ENCODE results near the gene CHMP2A.
"Not testable (repeated sequence)": the region's sequence is repeated elsewhere in the genome, so short reads cannot be mapped to it uniquely, and the experiment has no call there.

The CHMP2A gene

DNA sequence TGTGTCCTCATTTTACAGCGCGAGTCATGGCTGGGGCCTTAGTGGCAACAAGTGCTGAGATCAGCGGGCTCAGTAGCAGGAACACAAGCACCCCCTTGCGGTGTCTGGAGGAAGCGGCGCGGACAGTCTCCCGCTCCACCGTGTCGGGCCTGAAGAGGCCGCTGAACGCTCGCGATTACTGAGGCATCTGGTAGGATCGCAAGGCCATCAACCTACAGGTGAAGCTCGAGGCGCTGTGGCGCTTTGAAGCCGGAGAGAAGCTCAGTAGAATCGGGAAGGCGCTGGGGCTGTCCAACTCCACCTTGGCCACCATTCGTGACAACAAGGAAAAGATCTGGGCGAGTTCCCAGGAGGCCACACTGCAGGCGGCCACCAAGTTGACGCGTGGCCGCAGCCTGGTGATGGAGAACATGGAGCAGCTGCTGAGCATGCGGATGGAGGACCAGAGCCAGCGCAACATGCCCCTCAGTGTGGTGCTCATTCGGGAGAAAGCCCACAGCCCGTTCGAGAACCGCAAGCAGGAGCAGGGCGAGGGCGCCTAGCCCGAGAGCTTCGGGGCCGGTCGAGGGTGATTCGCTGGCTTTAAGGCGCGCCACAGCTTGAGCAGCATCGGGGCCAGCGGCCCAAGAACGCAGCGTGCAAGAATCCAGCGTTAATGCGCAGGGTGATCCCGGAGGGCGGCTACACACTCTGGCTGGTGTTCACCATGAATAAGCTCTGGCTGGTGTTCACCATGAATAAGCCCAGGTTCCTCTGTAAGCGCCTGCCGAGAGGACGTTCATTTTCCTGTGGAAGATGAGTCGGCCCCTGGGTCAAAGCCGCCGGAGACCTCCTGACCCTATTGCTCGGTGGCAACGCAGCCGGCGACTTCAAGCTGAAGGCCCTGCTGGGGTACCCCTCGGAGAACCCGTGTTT is 26.6 kb upstream of the CHMP2A start:
- peak; percentile 39 for TF ChIP-seq CTCF (IDR thresholded peaks at IDR 0.05; ENCODE audit: control insufficient read depth, extremely low read depth, insufficient read depth)
- no peak overlapping the region for H3K4me3 ChIP-seq (ENCODE audit: low read depth, low read length)
- DNase-seq (ENCODE audit: low read depth), result no peak

DNA sequence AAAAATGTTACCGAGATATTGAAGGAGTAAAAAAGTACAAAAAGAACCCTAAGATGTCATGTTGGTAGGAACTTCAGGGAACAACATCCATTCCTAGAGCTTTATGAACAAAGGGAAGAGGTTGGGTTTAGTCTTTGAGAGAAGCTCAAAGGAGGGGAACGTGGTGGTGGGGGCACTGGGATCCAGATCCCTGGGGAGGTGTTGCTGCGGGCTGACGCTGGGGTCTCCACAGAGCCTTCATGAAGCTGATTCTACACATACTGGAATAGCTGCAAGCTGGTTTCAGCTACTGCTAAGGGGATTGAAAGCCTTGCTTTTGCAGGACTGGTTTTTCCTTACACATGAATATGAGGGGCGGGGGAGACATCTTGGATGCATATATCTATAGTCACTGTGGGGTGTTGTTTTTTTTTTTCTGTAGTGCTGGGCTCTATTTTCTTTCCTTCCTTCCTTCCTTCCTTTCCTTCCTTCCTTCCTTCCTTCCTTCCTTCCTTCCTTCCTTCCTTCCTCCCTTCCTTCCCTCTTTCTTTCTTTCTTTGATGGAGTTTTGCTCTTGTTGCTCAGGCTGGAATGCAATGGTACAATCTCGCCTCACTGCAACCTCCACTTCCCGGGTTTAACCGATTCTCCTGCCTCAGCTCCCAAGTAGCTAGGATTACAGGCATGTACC is 24.7 kb upstream of the CHMP2A start:
- no peak for TF ChIP-seq CTCF (IDR thresholded peaks at IDR 0.05; ENCODE audit: control insufficient read depth, extremely low read depth, insufficient read depth)
- H3K4me3 ChIP-seq (ENCODE audit: low read depth, low read length), result no peak overlapping the region
- no peak for DNase-seq (ENCODE audit: low read depth)

- TF ChIP-seq CTCF (IDR thresholded peaks at IDR 0.05; ENCODE audit: control insufficient read depth, extremely low read depth, insufficient read depth), result no peak
- DNase-seq (ENCODE audit: low read depth), result no peak
- no peak overlapping the region for H3K4me3 ChIP-seq (ENCODE audit: low read depth, low read length)
Observed at GRCh38 chr19:58578012-58578925, 23.4 kb upstream of the CHMP2A start.

- not testable (repeated sequence) for DNase-seq (ENCODE audit: low read depth); H3K4me3 ChIP-seq (ENCODE audit: low read depth, low read length)
Observed at GRCh38 chr19:58577581-58577980, 22.7 kb upstream of the CHMP2A start.

- DNase-seq (ENCODE audit: low read depth), result peak; percentile 88
- H3K4me3 ChIP-seq (ENCODE audit: low read depth, low read length), result peak overlapping the region; percentile 81
- TF ChIP-seq CTCF (IDR thresholded peaks at IDR 0.05; ENCODE audit: control insufficient read depth, extremely low read depth, insufficient read depth), result no peak
Observed at GRCh38 chr19:58575183-58576041, 20.5 kb upstream of the CHMP2A start.

- DNase-seq (ENCODE audit: low read depth), result no peak
- TF ChIP-seq CTCF (IDR thresholded peaks at IDR 0.05; ENCODE audit: control insufficient read depth, extremely low read depth, insufficient read depth), result no peak
Observed at GRCh38 chr19:58573658-58574164, 18.8 kb upstream of the CHMP2A start.

More at GRCh38 chr19:58573658-58574164, 18.8 kb upstream of the CHMP2A start:
- peak overlapping the region; percentile 81 for H3K4me3 ChIP-seq (ENCODE audit: low read depth, low read length)
